ENCODE measurements around the gene TRMT112. TPM values are rescaled to one million over a fixed set of nuclear protein-coding genes. Genes with fewer than 3 reads are reported as not detected.
"Not testable (repeated sequence)": the region's sequence is repeated elsewhere in the genome, so short reads cannot be mapped to it uniquely, and the experiment has no call there.

TRMT112 gene
- total and polyA plus RNA-seq, 5 donors from 2014 or later, result 95.6 to 512 (median 478) TPM

- not testable (repeated sequence) for H3K27ac Mint-ChIP-seq; H3K9me3 Mint-ChIP-seq; H3K36me3 ChIP-seq (ENCODE audit: control insufficient read depth, insufficient read depth, low read length); H3K27me3 Mint-ChIP-seq; H3K4me1 ChIP-seq (ENCODE audit: control insufficient read depth, insufficient read depth, low read length, poor library complexity, severe bottlenecking); H3K4me3 ChIP-seq (ENCODE audit: low read depth, low read length); ATAC-seq (ENCODE audit: low read depth in 2 of 2); H3K9me3 ChIP-seq (ENCODE audit: control insufficient read depth in 2 of 2, low read length in 2 of 2); DNase-seq; H3K27me3 ChIP-seq (ENCODE audit: control insufficient read depth, insufficient read depth, low read length); H3K27ac ChIP-seq (ENCODE audit: insufficient read depth, low read length, poor library complexity, severe bottlenecking)
- peaks cover 0 to 16% (median 12%) of the 10 kb centered on the region in 4 donors for H3K4me1 Mint-ChIP-seq
- peak overlapping the region in 1 of 4 donors; percentile 21 for H3K4me3 Mint-ChIP-seq
- peaks cover 14% of the 10 kb centered on the region for H3K36me3 Mint-ChIP-seq
Observed at GRCh38 chr11:64323984-64324383, 6.6 kb upstream of the TRMT112 start.

- H3K4me3 Mint-ChIP-seq, result peak overlapping the region in 1 of 4 donors; percentile 54
- peaks cover 3% of the 10 kb centered on the region for H3K36me3 ChIP-seq (ENCODE audit: control insufficient read depth, insufficient read depth, low read length)
- H3K4me1 ChIP-seq (ENCODE audit: control insufficient read depth, insufficient read depth, low read length, poor library complexity, severe bottlenecking), result peaks cover 13% of the 10 kb centered on the region
- H3K9me3 Mint-ChIP-seq, result no peaks in the 10 kb centered on the region
- H3K4me3 ChIP-seq (ENCODE audit: low read depth, low read length), result no peak overlapping the region
- ATAC-seq (ENCODE audit: low read depth in 2 of 2) (no peak), DNase-seq (no peak)
- H3K27ac Mint-ChIP-seq, result peak overlapping the region in 1 of 3 donors; percentile 5
- peaks cover 14% of the 10 kb centered on the region for H3K36me3 Mint-ChIP-seq
- H3K4me1 Mint-ChIP-seq, result peaks cover 0 to 20% (median 14%) of the 10 kb centered on the region in 4 donors
- no peaks in the 10 kb centered on the region for H3K9me3 ChIP-seq (ENCODE audit: control insufficient read depth in 2 of 2, low read length in 2 of 2)
- H3K27me3 ChIP-seq (ENCODE audit: control insufficient read depth, insufficient read depth, low read length), result no peaks in the 10 kb centered on the region
- H3K27ac ChIP-seq (ENCODE audit: insufficient read depth, low read length, poor library complexity, severe bottlenecking), result no peak overlapping the region
- H3K27me3 Mint-ChIP-seq, result no peaks in the 10 kb centered on the region
Observed at GRCh38 chr11:64323373-64323772, 6.0 kb upstream of the TRMT112 start.

GRCh38 chr11:64322925-64323260 is 5.5 kb upstream of the TRMT112 start:
- Histone ChIP-seq H3K27ac (ENCODE audit: insufficient read depth, low read length, poor library complexity, severe bottlenecking) (no peak overlapping the region), H3K9me3 (ENCODE audit: control insufficient read depth in 2 of 2, low read length in 2 of 2) (no peaks in the 10 kb centered on the region), H3K36me3 (ENCODE audit: control insufficient read depth, insufficient read depth, low read length) (peaks cover 3% of the 10 kb centered on the region), H3K4me3 (ENCODE audit: low read depth, low read length) (no peak overlapping the region), H3K4me1 (ENCODE audit: control insufficient read depth, insufficient read depth, low read length, poor library complexity, severe bottlenecking) (peaks cover 16% of the 10 kb centered on the region), H3K27me3 (ENCODE audit: control insufficient read depth, insufficient read depth, low read length) (no peaks in the 10 kb centered on the region)
- no peaks in the 10 kb centered on the region for H3K27me3 Mint-ChIP-seq
- no peak overlapping the region for H3K27ac Mint-ChIP-seq
- peaks cover 14% of the 10 kb centered on the region for H3K36me3 Mint-ChIP-seq
- no peak overlapping the region for H3K4me3 Mint-ChIP-seq
- peaks cover 0 to 25% (median 16%) of the 10 kb centered on the region in 4 donors for H3K4me1 Mint-ChIP-seq
- ATAC-seq (ENCODE audit: low read depth in 2 of 2), result no peak
- no peaks in the 10 kb centered on the region for H3K9me3 Mint-ChIP-seq
- DNase-seq, result no peak

GRCh38 chr11:64321533-64321932 is 4.2 kb upstream of the TRMT112 start:
- Histone ChIP-seq H3K4me3 (ENCODE audit: low read depth, low read length) (no peak overlapping the region), H3K27me3 (ENCODE audit: control insufficient read depth, insufficient read depth, low read length) (no peaks in the 10 kb centered on the region), H3K4me1 (ENCODE audit: control insufficient read depth, insufficient read depth, low read length, poor library complexity, severe bottlenecking) (peaks cover 27% of the 10 kb centered on the region), H3K9me3 (ENCODE audit: control insufficient read depth in 2 of 2, low read length in 2 of 2) (no peaks in the 10 kb centered on the region), H3K36me3 (ENCODE audit: control insufficient read depth, insufficient read depth, low read length) (peaks cover 3% of the 10 kb centered on the region), H3K27ac (ENCODE audit: insufficient read depth, low read length, poor library complexity, severe bottlenecking) (no peak overlapping the region)
- H3K4me1 Mint-ChIP-seq, result peaks cover 0 to 38% (median 23%) of the 10 kb centered on the region in 4 donors
- peak overlapping the region in 2 of 4 donors; percentile 1 to 16 for H3K4me3 Mint-ChIP-seq
- no peaks in the 10 kb centered on the region for H3K27me3 Mint-ChIP-seq
- H3K36me3 Mint-ChIP-seq, result peaks cover 18% of the 10 kb centered on the region
- H3K9me3 Mint-ChIP-seq, result no peaks in the 10 kb centered on the region
- no peak for DNase-seq
- no peak overlapping the region for H3K27ac Mint-ChIP-seq
- no peak for ATAC-seq (ENCODE audit: low read depth in 2 of 2)

- Mint-ChIP-seq H3K4me3 (peak overlapping the region in 2 of 4 donors; percentile 16 to 95), H3K9me3 (no peaks in the 10 kb centered on the region), H3K27me3 (no peaks in the 10 kb centered on the region), H3K27ac (peak overlapping the region in 2 of 3 donors; percentile 5 to 29), H3K36me3 (peaks cover 18% of the 10 kb centered on the region), H3K4me1 (peaks cover 0 to 42% (median 26%) of the 10 kb centered on the region in 4 donors)
- Histone ChIP-seq H3K4me1 (ENCODE audit: control insufficient read depth, insufficient read depth, low read length, poor library complexity, severe bottlenecking) (peaks cover 31% of the 10 kb centered on the region), H3K27me3 (ENCODE audit: control insufficient read depth, insufficient read depth, low read length) (no peaks in the 10 kb centered on the region), H3K9me3 (ENCODE audit: control insufficient read depth in 2 of 2, low read length in 2 of 2) (no peaks in the 10 kb centered on the region), H3K27ac (ENCODE audit: insufficient read depth, low read length, poor library complexity, severe bottlenecking) (no peak overlapping the region), H3K36me3 (ENCODE audit: control insufficient read depth, insufficient read depth, low read length) (peaks cover 3% of the 10 kb centered on the region), H3K4me3 (ENCODE audit: low read depth, low read length) (no peak overlapping the region)
- no peak for DNase-seq
- no peak for ATAC-seq (ENCODE audit: low read depth in 2 of 2)
Observed at GRCh38 chr11:64321026-64321425, 3.7 kb upstream of the TRMT112 start.

- DNase-seq (no peak), ATAC-seq (ENCODE audit: low read depth in 2 of 2) (no peak)
- peaks cover 31% of the 10 kb centered on the region for H3K4me1 ChIP-seq (ENCODE audit: control insufficient read depth, insufficient read depth, low read length, poor library complexity, severe bottlenecking)
- H3K9me3 Mint-ChIP-seq, result no peaks in the 10 kb centered on the region
- peak overlapping the region in 1 of 3 donors; percentile 5 for H3K27ac Mint-ChIP-seq
- H3K36me3 Mint-ChIP-seq, result peaks cover 18% of the 10 kb centered on the region
- H3K27me3 ChIP-seq (ENCODE audit: control insufficient read depth, insufficient read depth, low read length), result no peaks in the 10 kb centered on the region
- peaks cover 0 to 42% (median 26%) of the 10 kb centered on the region in 4 donors for H3K4me1 Mint-ChIP-seq
- H3K4me3 ChIP-seq (ENCODE audit: low read depth, low read length), result no peak overlapping the region
- no peaks in the 10 kb centered on the region for H3K27me3 Mint-ChIP-seq
- peaks cover 3% of the 10 kb centered on the region for H3K36me3 ChIP-seq (ENCODE audit: control insufficient read depth, insufficient read depth, low read length)
- H3K9me3 ChIP-seq (ENCODE audit: control insufficient read depth in 2 of 2, low read length in 2 of 2), result no peaks in the 10 kb centered on the region
- H3K27ac ChIP-seq (ENCODE audit: insufficient read depth, low read length, poor library complexity, severe bottlenecking), result no peak overlapping the region
- H3K4me3 Mint-ChIP-seq, result peak overlapping the region in 2 of 4 donors; percentile 84 to 95
Observed at GRCh38 chr11:64320556-64320955, 3.2 kb upstream of the TRMT112 start.

- Mint-ChIP-seq H3K9me3 (no peaks in the 10 kb centered on the region), H3K27ac (peak overlapping the region; percentile 95 to 100 (median 99)), H3K36me3 (peaks cover 18% of the 10 kb centered on the region), H3K4me1 (peaks cover 0 to 44% (median 26%) of the 10 kb centered on the region in 4 donors), H3K27me3 (no peaks in the 10 kb centered on the region), H3K4me3 (peak overlapping the region; percentile 93 to 97 (median 96))
- H3K27ac ChIP-seq (ENCODE audit: insufficient read depth, low read length, poor library complexity, severe bottlenecking), result peak overlapping the region; percentile 98
- peak overlapping the region; percentile 26 for H3K4me3 ChIP-seq (ENCODE audit: low read depth, low read length)
- ATAC-seq (ENCODE audit: low read depth in 2 of 2) (no peak), DNase-seq (no peak)
- peaks cover 8% of the 10 kb centered on the region for H3K36me3 ChIP-seq (ENCODE audit: control insufficient read depth, insufficient read depth, low read length)
- H3K27me3 ChIP-seq (ENCODE audit: control insufficient read depth, insufficient read depth, low read length), result no peaks in the 10 kb centered on the region
- H3K9me3 ChIP-seq (ENCODE audit: control insufficient read depth in 2 of 2, low read length in 2 of 2), result no peaks in the 10 kb centered on the region
- H3K4me1 ChIP-seq (ENCODE audit: control insufficient read depth, insufficient read depth, low read length, poor library complexity, severe bottlenecking), result peaks cover 31% of the 10 kb centered on the region
Observed at GRCh38 chr11:64318766-64319761, 1.7 kb upstream of the TRMT112 start.
